ENCODE data around the gene UNC13D. TPM values are rescaled to one million over a fixed set of nuclear protein-coding genes. Genes with fewer than 3 reads are reported as not detected.

The UNC13D gene
- total RNA-seq, 4 donors from 2014 or later, result 5.0 to 9.1 (median 7.6) TPM

DNA sequence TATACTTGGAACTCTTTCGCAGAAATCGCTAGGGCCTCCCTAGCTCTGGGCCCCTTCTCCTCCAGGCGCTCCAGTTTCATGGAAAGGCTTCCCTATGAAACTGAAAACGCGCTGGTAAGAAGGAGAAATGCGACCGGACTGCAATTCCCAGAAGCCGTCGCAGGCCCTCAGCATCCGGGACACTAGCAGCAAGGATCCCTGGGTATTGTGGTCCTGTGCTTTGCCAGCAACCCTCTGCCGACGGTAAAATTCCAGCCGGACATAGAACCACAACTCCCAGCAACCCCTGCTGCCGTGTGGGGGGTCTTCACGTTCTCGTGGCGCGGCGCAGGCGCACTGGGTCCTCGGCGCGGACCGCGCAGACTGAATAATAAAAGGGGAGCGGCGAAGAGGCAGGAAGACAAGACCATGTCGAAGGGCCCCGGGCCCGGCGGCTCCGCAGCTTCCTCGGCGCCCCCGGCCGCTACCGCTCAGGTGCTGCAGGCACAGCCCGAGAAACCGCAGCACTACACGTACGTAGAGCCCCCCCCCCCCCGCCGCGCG is 59.7 kb downstream of the UNC13D start, which contains the start of gene UNK:
TSS of gene UNK (plus strand) at position 334 of the 543 bp plus-strand sequence. CDS start at position 409, 75 bp downstream.
- peak; percentile 98 to 99 for DNase-seq (ENCODE audit: low spot score in 2 of 2)
- WGBS, 2 donors, result 0% methylated on average over 27 to 40 of the region's 45 CpGs
- TF ChIP-seq POLR2A (IDR thresholded peaks at IDR 0.05), result no peak
- TF ChIP-seq, protein P1, sequence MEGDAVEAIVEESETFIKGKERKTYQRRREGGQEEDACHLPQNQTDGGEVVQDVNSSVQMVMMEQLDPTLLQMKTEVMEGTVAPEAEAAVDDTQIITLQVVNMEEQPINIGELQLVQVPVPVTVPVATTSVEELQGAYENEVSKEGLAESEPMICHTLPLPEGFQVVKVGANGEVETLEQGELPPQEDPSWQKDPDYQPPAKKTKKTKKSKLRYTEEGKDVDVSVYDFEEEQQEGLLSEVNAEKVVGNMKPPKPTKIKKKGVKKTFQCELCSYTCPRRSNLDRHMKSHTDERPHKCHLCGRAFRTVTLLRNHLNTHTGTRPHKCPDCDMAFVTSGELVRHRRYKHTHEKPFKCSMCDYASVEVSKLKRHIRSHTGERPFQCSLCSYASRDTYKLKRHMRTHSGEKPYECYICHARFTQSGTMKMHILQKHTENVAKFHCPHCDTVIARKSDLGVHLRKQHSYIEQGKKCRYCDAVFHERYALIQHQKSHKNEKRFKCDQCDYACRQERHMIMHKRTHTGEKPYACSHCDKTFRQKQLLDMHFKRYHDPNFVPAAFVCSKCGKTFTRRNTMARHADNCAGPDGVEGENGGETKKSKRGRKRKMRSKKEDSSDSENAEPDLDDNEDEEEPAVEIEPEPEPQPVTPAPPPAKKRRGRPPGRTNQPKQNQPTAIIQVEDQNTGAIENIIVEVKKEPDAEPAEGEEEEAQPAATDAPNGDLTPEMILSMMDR (IDR thresholded peaks at IDR 0.05), result no peak
- H3K4me3 ChIP-seq (ENCODE audit: low read depth, poor library complexity, severe bottlenecking), result peak within 1 kb of the TSS; percentile 34
- intact Hi-C loops (cut with DNase I; ENCODE audit: low total_unique reads), result no loop called here

DNA sequence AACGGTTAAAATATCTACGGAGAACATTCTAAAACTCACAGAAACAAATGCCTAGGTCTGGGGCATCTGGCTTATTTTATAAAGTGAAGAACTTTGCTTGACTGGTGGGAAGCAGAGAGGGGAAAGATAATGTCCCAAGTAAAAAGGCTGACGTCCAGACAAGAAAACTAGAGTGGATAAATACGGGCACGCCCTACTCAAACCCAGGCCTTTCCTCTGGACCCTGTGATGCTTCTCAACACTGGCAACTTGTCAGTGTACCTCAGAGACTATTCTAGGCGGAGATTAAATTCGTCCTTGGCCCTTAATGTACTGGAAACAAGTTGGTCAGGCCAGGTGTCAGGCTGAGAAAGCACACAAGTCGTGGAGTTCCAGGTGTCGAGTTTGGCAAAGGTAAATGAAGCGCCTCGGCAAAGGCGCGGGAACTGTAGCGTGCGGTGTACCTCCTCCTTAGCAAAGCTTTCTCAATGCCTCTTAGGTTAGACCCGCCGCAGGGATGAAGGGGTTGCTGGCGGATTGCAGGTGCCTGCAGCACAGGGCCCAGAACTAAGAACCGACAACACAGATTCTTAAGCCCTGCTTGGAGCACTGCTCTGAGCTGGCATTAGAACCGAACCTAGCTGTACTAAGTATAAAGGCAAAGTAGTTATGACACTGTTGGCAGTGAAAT is 60.3 kb downstream of the UNC13D start:
- no peak for TF ChIP-seq POLR2A (IDR thresholded peaks at IDR 0.05)
- TF ChIP-seq, protein P1 (IDR thresholded peaks at IDR 0.05), result no peak
- intact Hi-C loops (cut with DNase I; ENCODE audit: low total_unique reads), result no loop called here
- DNase-seq (ENCODE audit: low spot score in 2 of 2), result peak in 1 of 2 donors; percentile 93
- H3K4me3 ChIP-seq (ENCODE audit: low read depth, poor library complexity, severe bottlenecking), result no peak overlapping the region
- WGBS, 2 donors, result 37 to 40% methylated on average over 20 of the region's 20 CpGs

DNA sequence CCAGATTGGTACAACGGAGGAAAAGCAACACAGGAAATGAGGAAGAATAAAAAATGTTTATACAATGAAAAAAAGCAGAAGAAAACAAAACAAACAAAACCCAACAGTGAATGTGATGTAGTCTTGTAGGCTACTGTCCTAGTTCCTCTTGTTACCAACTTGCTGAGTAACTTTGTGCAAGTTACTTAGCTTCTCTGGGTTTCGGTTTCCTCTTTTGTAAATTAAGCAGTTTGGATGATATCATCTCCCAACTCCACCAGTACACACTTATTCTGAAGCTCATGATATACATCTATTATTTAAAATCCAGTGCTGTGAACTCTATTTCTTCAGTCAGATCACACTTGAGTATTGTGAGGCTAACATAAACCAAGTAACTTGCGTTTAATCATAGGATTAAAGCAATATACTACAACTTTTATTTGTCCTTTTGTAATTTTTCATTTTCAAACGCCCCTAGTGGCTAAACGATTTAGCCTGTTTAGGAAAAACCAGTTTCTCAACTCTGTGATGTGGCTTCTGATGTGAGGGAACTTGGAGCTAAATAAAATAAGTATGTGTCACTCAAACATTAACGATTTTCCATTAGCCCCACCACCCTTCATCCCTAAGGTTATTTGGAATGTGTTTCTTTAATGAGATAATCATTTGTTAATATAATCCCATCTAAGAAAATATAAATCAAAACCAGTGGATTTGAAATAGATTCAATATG is 61.0 kb downstream of the UNC13D start:
- intact Hi-C loops (cut with DNase I; ENCODE audit: low total_unique reads), result no loop called here
- WGBS, 2 donors, result 5 to 6% methylated on average over 6 of the region's 6 CpGs
- TF ChIP-seq, protein P1 (IDR thresholded peaks at IDR 0.05), result peak in 1 of 3 donors; percentile 61
- no peak for TF ChIP-seq POLR2A (IDR thresholded peaks at IDR 0.05)
- no peak for DNase-seq (ENCODE audit: low spot score in 2 of 2)
- no peak overlapping the region for H3K4me3 ChIP-seq (ENCODE audit: low read depth, poor library complexity, severe bottlenecking)

DNA sequence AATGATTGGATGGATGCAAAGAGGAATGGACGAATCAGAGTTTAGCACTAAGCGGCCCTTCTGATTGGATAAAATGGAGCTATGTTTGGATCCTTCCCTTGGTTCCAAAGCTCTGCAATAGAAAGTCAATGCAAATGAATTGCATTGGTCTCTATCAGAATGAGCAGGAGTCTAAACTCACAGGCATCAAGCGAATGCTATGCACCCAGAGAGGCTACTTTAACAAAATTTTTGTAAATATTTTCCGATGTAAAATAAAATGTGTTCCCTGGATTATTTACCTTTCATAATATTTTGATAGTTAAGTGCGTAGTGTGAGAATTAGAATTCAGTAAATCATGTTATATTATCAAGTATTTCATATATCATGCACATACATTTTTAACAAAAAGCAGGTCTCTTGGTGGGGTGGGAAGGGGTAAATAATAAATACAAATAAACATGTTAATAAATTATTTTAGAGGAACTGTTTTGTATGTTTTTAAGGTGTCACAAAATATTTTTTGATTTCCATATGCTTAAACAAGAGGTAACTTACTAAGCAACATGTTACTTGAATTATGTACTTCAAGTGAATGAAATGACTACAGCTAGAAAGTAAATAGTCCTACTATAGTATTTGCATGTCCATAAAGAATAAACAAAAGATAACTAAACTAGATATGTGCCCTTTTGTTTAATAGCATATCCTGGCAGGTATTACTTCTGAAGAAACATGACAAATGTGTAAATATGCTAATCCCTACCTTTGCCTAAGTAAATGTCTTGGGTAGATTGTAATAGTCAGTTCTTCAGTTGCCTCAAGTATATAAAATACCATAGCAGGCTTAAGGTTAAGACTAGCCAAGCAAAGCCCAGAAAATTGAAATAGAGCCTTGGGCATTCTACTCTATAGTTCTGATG is 64.0 kb downstream of the UNC13D start:
- TF ChIP-seq POLR2A (IDR thresholded peaks at IDR 0.05), result no peak
- DNase-seq (ENCODE audit: low spot score in 2 of 2), result no peak
- intact Hi-C loops (cut with DNase I; ENCODE audit: low total_unique reads), result loop anchor here (10.0 kb wide), 1 partner anchor 65 kb away; the partner anchor contains the start of gene UNC13D
- no peak overlapping the region for H3K4me3 ChIP-seq (ENCODE audit: low read depth, poor library complexity, severe bottlenecking)
- WGBS, 2 donors, result 20 to 22% methylated on average over 5 of the region's 5 CpGs

DNA sequence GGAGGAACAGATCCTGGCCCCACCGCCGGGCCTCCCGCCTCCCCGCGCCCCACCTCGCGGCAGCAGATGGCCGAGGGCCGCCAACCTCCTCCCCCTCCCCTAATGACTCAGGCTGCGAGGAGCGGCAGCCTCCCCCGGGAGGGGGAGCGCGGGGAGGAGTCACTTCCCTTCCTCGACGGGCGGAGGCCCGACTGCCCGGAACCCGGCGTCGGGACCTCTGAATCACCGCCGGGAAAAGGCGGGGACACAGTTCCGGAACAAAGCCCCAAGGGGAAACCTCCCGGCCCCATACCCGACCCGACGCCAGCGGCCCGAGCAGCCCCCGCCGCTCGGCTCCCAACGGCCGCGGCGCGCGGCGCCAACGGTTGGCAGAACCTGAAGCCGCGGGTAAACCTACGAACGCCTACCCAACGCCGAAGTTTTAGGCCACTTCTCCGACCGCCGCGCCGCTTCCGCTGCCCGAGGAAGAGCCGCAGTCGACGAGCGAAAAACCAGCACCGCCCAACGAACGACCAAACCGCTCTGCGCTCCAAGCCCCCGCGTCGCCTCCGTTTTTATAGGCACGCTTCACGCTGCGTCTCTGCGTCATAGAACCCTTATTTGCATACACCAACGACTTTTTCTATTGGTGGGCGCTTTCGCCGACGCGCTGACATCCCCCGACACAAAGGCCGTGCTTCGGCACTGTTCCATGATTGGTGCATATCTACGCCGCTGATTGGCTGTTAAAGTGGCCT is 64.8 kb downstream of the UNC13D start:
- peak; percentile 98 to 99 for DNase-seq (ENCODE audit: low spot score in 2 of 2)
- TF ChIP-seq POLR2A (IDR thresholded peaks at IDR 0.05), result peak; percentile 86 to 100
- TF ChIP-seq, protein P1 (IDR thresholded peaks at IDR 0.05), result peak in 1 of 3 donors; percentile 37
- intact Hi-C loops (cut with DNase I; ENCODE audit: low total_unique reads), result loop anchor here (10.0 kb wide), 1 partner anchor 65 kb away; the partner anchor contains the start of gene UNC13D
- peak overlapping the region; percentile 79 for H3K4me3 ChIP-seq (ENCODE audit: low read depth, poor library complexity, severe bottlenecking)
- 0 to 1% methylated on average over 45 of the region's 84 CpGs for WGBS, 2 donors
